Measurements from ENCODE around the gene CCDC73. TPM values are rescaled to one million over a fixed set of nuclear protein-coding genes. Genes with fewer than 3 reads are reported as not detected.

CCDC73 gene
- total and polyA plus RNA-seq, 2 donors from 2014 or later: 0.25 to 0.47 TPM

DNA sequence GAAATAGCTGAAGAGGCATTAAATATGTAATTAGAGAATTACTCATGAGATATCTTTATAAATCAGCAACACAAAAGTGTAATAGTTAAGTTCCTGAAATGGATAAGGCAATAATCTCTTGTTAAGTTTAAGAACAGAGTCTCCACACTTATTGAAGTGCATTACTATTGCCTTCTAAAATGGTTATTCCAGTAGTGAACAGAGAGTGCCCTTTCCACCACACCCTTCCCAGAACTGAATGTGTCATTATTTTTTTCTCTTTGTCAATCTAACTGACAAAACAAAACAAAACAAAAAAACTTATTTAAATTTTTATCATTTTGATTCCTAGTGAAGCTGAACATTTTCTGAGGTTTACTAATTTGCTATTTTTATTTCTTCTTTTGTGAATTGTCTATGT, 26.0 kb upstream of the CCDC73 start:
- no peak for FAIRE-seq
- TF ChIP-seq, protein P1, sequence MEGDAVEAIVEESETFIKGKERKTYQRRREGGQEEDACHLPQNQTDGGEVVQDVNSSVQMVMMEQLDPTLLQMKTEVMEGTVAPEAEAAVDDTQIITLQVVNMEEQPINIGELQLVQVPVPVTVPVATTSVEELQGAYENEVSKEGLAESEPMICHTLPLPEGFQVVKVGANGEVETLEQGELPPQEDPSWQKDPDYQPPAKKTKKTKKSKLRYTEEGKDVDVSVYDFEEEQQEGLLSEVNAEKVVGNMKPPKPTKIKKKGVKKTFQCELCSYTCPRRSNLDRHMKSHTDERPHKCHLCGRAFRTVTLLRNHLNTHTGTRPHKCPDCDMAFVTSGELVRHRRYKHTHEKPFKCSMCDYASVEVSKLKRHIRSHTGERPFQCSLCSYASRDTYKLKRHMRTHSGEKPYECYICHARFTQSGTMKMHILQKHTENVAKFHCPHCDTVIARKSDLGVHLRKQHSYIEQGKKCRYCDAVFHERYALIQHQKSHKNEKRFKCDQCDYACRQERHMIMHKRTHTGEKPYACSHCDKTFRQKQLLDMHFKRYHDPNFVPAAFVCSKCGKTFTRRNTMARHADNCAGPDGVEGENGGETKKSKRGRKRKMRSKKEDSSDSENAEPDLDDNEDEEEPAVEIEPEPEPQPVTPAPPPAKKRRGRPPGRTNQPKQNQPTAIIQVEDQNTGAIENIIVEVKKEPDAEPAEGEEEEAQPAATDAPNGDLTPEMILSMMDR (IDR thresholded peaks at IDR 0.05; ENCODE audit: borderline replicate concordance, extremely low read depth, insufficient read depth): no peak
- H3K36me3 ChIP-seq (ENCODE audit: control insufficient read depth in 2 of 3, insufficient read depth in 3 of 3, low read length in 3 of 3): no peaks in the 10 kb centered on the region
- no peaks in the 10 kb centered on the region for H3K27me3 ChIP-seq (ENCODE audit: control insufficient read depth, insufficient read depth, low read length)
- H3K9ac ChIP-seq (ENCODE audit: low read length in 3 of 3): no peak overlapping the region
- no peaks in the 10 kb centered on the region for H3K4me1 ChIP-seq (ENCODE audit: control insufficient read depth in 2 of 3, insufficient read depth in 2 of 3, low read depth in 1 of 3, low read length in 3 of 3)
- no peak for DNase-seq
- H3K27ac ChIP-seq (ENCODE audit: low read depth in 2 of 2, low read length in 2 of 2): no peak overlapping the region
- H3K9me3 ChIP-seq (ENCODE audit: control insufficient read depth in 2 of 3, insufficient read depth in 1 of 3, low read length in 3 of 3): no peaks in the 10 kb centered on the region
- intact Hi-C loops (cut with DNase I): no loop called here
- H3K4me3 ChIP-seq (ENCODE audit: low read length in 3 of 3): no peak overlapping the region

DNA sequence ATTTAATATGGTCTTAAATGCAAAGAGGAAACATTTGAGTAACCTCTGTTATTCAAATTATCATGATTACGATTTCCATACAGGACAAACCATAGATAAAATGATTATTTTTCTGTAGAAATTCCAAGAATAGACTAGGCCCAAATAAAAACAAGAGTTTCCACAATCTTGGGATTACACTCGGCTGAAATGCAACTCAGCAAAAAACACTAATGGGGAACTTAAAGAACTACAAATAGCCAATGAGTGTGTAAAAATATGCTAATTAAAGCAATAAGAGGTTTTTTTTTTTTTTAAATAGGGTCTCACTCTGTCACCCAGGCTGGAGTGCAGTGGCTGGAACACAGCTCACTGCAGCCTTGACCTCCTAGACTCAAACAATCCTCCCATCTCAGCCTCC, 24.7 kb upstream of the CCDC73 start:
- H3K27me3 ChIP-seq (ENCODE audit: control insufficient read depth, insufficient read depth, low read length): no peaks in the 10 kb centered on the region
- H3K9ac ChIP-seq (ENCODE audit: low read length in 3 of 3): no peak overlapping the region
- no peak overlapping the region for H3K27ac ChIP-seq (ENCODE audit: low read depth in 2 of 2, low read length in 2 of 2)
- TF ChIP-seq, protein P1 (IDR thresholded peaks at IDR 0.05; ENCODE audit: borderline replicate concordance, extremely low read depth, insufficient read depth): no peak
- no peaks in the 10 kb centered on the region for H3K9me3 ChIP-seq (ENCODE audit: control insufficient read depth in 2 of 3, insufficient read depth in 1 of 3, low read length in 3 of 3)
- no peak overlapping the region for H3K4me3 ChIP-seq (ENCODE audit: low read length in 3 of 3)
- DNase-seq: no peak
- no peak for FAIRE-seq
- H3K36me3 ChIP-seq (ENCODE audit: control insufficient read depth in 2 of 3, insufficient read depth in 3 of 3, low read length in 3 of 3): no peaks in the 10 kb centered on the region
- intact Hi-C loops (cut with DNase I): no loop called here
- no peaks in the 10 kb centered on the region for H3K4me1 ChIP-seq (ENCODE audit: control insufficient read depth in 2 of 3, insufficient read depth in 2 of 3, low read depth in 1 of 3, low read length in 3 of 3)

DNA sequence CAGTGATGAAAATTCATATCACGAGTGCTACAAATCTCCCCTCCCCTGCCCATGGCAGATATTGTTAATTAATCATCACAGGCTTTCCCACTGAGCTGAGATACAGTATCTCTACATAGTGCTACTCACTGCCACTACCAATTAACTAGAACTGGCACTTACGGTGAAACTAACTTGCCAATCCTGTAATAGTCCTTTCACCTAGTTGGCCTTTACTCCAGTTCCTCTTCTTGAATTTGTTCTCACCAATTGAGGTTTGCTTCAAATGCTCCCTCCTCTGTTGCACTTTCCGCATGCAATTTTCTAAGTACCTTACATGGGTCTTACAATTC, 23.4 kb upstream of the CCDC73 start:
- no peaks in the 10 kb centered on the region for H3K9me3 ChIP-seq (ENCODE audit: control insufficient read depth in 2 of 3, insufficient read depth in 1 of 3, low read length in 3 of 3)
- no peak overlapping the region for H3K4me3 ChIP-seq (ENCODE audit: low read length in 3 of 3)
- no peak for FAIRE-seq
- no peak for DNase-seq
- no peak overlapping the region for H3K27ac ChIP-seq (ENCODE audit: low read depth in 2 of 2, low read length in 2 of 2)
- H3K27me3 ChIP-seq (ENCODE audit: control insufficient read depth, insufficient read depth, low read length): no peaks in the 10 kb centered on the region
- intact Hi-C loops (cut with DNase I): no loop called here
- no peak overlapping the region for H3K9ac ChIP-seq (ENCODE audit: low read length in 3 of 3)
- H3K36me3 ChIP-seq (ENCODE audit: control insufficient read depth in 2 of 3, insufficient read depth in 3 of 3, low read length in 3 of 3): no peaks in the 10 kb centered on the region
- TF ChIP-seq, protein P1 (IDR thresholded peaks at IDR 0.05; ENCODE audit: borderline replicate concordance, extremely low read depth, insufficient read depth): no peak
- no peaks in the 10 kb centered on the region for H3K4me1 ChIP-seq (ENCODE audit: control insufficient read depth in 2 of 3, insufficient read depth in 2 of 3, low read depth in 1 of 3, low read length in 3 of 3)

DNA sequence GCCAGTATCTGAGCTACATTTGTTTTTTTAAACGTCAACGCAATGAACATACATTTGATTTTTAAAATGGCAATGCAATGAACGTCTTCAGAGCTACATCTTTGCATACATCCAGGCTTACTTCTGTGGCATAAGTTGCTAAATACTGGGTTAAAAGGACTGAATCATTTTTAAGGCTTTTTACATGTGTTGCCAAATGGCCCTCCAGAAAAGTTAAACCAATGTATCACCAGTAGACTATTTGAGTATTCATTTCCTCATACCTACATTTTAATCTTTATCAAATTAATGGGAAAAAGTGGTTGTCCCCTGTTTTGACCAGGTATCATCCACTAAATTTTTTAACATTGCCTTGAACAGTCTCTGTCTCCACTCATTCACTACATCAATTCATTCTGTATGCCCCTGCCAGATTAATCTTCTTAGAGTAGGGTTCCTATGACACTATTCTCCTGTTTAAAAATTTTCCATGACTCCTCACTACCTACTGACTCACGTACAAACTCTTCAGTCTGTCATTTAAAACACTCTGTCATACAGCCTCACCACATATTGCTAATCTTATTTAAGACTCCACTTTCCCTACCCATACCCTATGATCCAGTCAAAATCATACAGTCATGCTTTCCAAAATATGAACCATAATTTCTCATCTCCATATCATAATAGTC, 22.9 kb upstream of the CCDC73 start:
- Histone ChIP-seq H3K4me1 (ENCODE audit: control insufficient read depth in 2 of 3, insufficient read depth in 2 of 3, low read depth in 1 of 3, low read length in 3 of 3) (no peaks in the 10 kb centered on the region), H3K9me3 (ENCODE audit: control insufficient read depth in 2 of 3, insufficient read depth in 1 of 3, low read length in 3 of 3) (no peaks in the 10 kb centered on the region), H3K36me3 (ENCODE audit: control insufficient read depth in 2 of 3, insufficient read depth in 3 of 3, low read length in 3 of 3) (no peaks in the 10 kb centered on the region), H3K9ac (ENCODE audit: low read length in 3 of 3) (no peak overlapping the region), H3K27me3 (ENCODE audit: control insufficient read depth, insufficient read depth, low read length) (no peaks in the 10 kb centered on the region), H3K4me3 (ENCODE audit: low read length in 3 of 3) (no peak overlapping the region), H3K27ac (ENCODE audit: low read depth in 2 of 2, low read length in 2 of 2) (no peak overlapping the region)
- DNase-seq (no peak), FAIRE-seq (no peak)
- intact Hi-C loops (cut with DNase I): no loop called here
- TF ChIP-seq, protein P1 (IDR thresholded peaks at IDR 0.05; ENCODE audit: borderline replicate concordance, extremely low read depth, insufficient read depth): no peak

Data from kidney (tissue), 14 donors.